HG02571 (cell line): ENCODE measurements around the gene SPTBN5.

Source experiments
- ATAC-seq: cut with Tn5 transposase; IDR thresholded peaks from one replicate; pipeline ENCODE4 v1.9.1; 2021; ENCODE audit warnings: mild to moderate bottlenecking, moderate library complexity; ENCODE audit not compliant: unreplicated experiment

SPTBN5 gene

DNA sequence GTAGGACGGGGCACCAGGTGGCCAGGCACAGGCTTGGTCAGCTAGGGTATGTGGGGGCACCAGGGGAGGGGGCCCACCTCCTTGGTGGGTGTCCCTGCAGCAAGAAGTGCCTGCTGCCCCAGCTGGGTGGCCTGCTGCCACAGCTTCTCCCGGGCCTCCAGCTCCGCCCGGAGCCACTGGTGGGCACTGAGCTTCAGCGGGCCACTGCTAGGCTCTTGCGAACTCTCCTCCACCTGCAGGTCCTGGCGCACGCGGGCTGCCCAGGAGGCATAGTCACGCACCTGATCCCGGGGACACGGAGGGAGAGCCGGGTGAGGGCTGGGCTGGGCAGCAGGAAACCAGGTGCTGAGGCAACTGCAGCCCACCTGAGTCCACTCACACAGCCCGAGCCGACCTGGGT is 25.5 kb downstream of the SPTBN5 start:
- no peak for ATAC-seq

- ATAC-seq, result no peak
Observed at GRCh38 chr15:41866872-41867579, 26.8 kb downstream of the SPTBN5 start.

DNA sequence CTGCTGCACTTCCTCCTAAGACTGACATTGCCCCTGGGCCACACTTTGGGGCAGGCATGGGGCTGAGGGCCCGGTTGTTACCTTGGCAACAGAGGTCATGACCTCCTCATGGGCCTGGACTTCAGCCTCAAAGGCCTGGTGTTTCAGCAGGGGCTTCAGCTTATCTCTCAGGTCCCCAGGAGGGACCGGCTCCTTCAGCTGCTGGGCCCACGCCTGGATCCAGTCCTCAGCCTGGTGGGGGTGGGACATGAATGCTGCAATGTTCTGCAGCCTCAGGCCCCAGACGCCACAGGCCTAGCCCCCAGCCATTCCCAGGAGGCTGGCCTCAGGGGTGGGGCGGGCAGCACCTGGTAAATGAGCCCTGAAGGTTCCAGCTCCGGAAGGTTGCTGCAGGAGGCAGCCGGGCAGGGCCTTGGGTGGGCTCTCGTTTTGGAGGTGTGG is 27.6 kb downstream of the SPTBN5 start:
- ATAC-seq, result no peak

- no peak for ATAC-seq
Observed at GRCh38 chr15:41865490-41866055, 28.3 kb downstream of the SPTBN5 start.

DNA sequence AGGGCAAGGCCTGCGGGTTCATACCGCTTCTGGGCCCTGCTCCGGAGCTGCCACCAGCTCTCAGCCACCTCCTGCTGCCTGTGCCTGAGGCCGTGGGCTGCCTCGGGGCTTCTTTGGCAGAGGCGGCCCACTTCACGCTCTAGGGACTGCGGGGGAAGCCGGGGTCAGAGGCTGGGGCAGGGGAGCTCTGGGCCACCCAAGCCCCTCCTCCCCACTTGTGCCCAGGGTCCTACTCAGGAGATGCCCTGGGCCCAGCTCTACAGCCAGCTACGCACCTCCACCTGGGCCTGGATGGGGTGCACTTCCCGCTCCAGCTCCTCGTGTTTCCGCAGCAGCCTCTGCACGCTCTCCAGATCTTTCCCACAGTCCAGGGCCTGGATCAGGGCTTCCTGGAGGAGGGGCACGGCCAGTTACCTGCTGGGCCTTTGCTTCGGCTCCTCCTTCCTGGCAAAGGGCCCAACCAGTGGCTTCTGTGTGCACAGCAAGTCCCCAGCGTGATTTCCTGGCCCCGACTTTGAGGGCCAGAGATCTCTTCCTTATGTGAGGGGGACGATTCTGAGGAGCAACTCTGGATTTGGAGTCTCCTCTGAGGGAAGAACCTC is 31.2 kb downstream of the SPTBN5 start:
- no peak for ATAC-seq

DNA sequence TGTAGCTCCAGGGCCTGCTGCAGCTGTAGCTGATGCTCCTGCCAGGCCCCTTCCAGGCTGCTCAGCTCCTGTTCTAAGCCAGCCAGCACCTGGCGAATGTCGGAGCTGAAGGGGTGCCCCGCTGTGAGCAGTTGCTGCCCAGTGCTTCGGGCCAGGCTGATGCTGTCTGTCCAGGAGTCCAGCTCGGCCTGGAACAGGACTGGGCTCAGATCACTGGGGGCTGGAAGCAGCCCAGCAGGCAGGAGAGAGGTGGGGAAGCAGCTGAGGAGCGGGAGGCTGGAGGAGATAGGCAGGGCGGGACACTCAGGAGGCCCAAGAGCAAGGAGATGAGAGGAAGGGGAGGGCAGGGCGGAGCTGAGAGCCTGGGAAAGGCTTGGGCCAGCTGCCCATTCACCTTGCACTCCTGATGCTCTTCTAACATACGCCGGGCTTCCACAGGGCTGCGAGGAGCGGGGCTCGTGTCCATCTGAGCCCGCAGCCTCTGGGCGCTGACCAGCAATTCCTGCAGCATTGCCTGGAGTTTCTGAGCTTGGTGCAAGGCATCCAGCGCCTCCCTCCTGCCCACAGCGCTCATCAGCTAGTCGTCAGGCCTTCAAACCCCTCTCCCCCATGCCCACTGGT is 32.0 kb downstream of the SPTBN5 start:
- ATAC-seq, result no peak

DNA sequence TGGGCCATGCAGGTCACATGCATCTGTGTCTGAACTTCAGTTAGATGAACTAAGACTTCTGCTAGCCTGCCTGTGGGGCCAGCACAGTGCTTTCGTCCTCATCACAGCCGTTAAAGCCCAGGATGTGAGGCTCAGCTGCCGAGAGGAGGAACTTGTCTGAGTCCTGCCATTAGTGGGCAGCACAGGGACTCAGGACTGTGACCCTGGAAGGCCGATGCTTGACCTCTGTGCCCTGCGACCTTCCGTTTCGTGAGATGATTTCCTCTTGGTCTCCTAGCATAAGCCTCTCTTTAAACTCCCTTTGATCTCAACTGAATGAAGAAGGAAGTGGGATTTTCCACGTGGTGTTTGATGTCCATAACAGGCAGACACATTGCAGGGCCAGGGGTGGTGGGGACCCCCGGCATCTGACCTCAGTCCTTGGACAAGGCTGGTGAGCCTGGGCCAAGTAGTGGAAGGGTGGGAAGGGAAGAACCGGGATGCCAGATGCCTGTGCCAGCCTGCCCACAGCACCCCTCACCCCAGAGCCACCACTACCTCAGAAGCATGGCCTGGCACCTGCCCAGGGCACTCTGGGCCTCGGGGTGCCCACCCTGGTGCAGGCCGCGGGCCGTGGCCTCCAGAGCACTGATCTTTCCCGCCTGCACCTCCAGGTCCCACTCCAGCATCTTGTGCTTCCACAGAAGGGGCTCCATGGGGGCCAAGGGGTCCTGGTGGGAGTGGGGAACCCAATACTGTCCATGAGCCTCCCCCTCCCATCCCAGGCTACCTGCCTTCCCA is 33.6 kb downstream of the SPTBN5 start:
- ATAC-seq, result no peak

DNA sequence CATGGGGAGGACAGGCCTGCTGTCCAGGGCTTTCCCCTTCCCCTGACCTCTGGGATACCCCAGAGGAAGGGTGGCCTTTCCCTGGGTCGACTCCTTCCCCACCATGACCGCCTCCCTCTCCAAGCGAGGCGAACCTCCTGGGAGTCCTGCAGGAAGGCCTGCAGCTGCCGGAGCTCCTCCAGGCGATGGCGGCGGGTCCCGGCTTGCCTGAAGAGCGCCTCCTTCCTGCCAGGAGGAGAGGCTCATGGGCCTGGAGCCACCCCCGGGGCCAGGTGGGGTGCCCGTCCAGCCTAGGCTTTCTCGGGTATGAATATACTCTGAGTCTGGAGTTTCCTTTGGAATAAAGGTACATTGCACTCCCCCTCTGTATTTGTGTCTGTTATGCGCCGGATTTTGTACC is 35.1 kb downstream of the SPTBN5 start:
- ATAC-seq, result no peak

- ATAC-seq, result no peak
Observed at GRCh38 chr15:41857316-41857715, 36.5 kb downstream of the SPTBN5 start.

- ATAC-seq, result no peak
Observed at GRCh38 chr15:41856716-41857115, 37.1 kb downstream of the SPTBN5 start.

GRCh38 chr15:41856262-41856661 is 37.6 kb downstream of the SPTBN5 start:
- no peak for ATAC-seq

DNA sequence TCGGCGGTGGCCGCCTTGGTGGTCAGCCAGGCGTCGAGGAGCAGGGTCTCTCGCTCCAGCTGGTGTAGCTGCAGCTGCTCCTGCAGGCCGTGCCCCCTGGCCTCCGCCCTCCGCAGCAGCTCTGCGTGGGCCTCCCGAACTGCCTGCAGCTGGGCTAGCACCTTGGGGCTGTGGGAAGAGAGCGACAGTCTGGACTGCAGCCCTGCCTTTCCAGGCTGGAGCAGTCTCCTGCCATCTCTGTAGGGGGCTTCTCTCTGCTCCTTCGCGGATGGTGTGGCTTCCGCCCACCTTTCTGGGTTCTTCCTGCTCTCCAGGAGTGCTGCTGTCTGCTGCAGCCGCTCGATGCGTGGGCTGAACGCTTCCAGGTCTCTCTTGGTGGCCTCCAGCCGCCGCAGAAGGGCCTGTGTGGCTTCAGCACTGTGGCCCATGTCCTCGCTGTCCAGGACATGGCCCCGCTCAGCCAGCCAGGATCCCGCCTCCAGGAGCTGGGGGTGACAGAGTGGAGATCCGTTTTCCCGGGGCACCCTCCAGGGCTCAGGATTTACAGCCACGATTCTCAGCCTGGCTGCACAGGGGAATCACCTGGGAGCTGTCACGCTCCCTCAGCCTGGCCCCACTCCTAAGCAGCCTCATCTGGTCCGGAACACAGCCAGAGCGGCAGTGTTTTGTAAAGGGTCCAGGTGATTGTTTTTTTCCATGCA is 38.4 kb downstream of the SPTBN5 start:
- no peak for ATAC-seq

DNA sequence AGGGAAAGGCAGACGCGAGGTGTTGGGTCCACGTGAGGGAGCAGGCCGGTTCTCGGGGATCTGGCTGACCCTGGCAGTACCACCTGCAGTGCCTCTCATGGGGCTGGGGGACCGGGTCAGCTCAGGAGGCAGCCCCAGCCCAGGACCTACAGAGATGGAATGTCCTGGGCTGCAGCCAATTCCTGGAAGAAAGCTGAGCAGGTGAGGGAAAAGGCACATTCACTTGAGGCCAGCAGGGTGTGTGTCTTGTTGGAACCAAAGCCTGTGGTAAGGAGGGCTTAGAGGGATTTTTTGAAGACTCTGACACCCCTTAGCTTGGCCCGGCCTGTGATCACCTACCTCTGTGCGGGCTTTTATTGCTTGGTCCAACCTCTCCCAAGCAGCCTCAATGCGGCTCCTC is 39.4 kb downstream of the SPTBN5 start:
- no peak for ATAC-seq

- ATAC-seq, result no peak
Observed at GRCh38 chr15:41853831-41854230, 40.0 kb downstream of the SPTBN5 start.

- ATAC-seq, result no peak
Observed at GRCh38 chr15:41852736-41853590, 40.9 kb downstream of the SPTBN5 start.

- ATAC-seq, result no peak
Observed at GRCh38 chr15:41851755-41852370, 42.0 kb downstream of the SPTBN5 start.

DNA sequence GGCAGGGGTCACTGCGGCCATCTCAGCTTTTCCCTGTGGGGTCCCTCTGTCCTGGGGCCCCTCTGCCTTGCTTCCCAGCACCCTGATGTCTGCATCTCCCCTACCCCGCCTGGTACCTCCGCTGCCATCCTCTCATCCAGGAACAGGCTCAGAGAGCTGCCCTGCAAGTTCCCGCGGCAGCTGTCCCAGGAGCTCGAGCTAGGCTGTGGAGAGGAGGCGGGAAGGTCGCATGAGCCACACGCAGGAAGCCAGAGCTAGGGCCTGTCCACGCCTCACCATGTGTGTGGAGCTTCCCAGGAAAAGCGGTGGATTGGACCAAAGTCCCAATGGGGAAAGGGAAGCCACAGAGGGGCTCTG is 42.7 kb downstream of the SPTBN5 start:
- ATAC-seq, result no peak

DNA sequence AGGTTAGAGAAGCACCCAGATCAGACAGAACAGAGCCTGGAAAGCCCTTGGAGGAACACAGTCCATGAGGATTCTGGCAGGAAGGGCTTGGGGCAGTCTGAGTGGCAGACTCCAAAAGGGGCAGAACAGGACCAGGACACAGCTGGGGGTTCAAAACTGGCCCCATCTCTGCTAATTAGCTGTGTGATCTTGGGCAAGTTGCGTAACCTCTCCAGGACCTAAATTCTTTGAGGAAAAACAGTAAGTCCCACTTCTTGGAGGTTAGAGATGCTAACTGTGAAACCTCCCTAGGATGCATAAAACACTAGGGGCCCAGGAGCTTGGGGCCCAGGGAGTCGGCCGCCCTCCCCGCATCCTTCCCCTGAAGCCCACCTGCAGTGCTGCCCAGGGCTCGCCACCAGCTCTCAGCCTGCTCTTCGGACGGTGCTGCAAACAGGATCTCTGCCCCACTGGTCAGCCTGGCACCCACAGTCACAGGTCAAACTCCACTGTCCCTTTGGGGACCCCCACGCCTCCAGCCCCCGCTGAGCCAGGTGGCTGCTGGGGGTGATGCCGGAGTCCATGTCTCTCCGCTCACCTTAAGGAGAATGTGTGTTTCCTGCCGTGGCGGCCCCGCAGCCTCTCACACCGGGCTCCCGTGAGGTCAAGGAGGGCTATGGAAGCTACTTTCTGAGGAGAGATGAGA is 43.2 kb downstream of the SPTBN5 start:
- no peak for ATAC-seq

- ATAC-seq, result no peak
Observed at GRCh38 chr15:41849861-41850260, 44.0 kb downstream of the SPTBN5 start.
